Right lobe of liver (tissue), 4 donors: Measurements from ENCODE around the gene PRR35.

Experiments used
- POLR2A ChIP-seq: fragments of 450-650 bp; IDR thresholded peaks from one replicate; pipeline ENCODE4 v1.6.1; 2017; ENCODE audit warnings: antibody characterized with exemption, mild to moderate bottlenecking
- TF ChIP-seq, protein P1 (sequence below), 4 donors: fragments of 200-600 bp in 3 of 4; fragments of 450-650 bp in 1 of 4; IDR thresholded peaks; one replicate each; pipeline versions ENCODE4 v1.5.1 to v1.8.0; 2016 to 2022; ENCODE audit warnings: antibody characterized with exemption in 4 of 4, mild to moderate bottlenecking in 2 of 4
- donor health status: DM: no; HTN: no; CAD: no.
- donor health status: DM: no; HTN: no; CAD: no.
- donor health status: DM: no; HTN: yes; CAD: no.

DNA sequence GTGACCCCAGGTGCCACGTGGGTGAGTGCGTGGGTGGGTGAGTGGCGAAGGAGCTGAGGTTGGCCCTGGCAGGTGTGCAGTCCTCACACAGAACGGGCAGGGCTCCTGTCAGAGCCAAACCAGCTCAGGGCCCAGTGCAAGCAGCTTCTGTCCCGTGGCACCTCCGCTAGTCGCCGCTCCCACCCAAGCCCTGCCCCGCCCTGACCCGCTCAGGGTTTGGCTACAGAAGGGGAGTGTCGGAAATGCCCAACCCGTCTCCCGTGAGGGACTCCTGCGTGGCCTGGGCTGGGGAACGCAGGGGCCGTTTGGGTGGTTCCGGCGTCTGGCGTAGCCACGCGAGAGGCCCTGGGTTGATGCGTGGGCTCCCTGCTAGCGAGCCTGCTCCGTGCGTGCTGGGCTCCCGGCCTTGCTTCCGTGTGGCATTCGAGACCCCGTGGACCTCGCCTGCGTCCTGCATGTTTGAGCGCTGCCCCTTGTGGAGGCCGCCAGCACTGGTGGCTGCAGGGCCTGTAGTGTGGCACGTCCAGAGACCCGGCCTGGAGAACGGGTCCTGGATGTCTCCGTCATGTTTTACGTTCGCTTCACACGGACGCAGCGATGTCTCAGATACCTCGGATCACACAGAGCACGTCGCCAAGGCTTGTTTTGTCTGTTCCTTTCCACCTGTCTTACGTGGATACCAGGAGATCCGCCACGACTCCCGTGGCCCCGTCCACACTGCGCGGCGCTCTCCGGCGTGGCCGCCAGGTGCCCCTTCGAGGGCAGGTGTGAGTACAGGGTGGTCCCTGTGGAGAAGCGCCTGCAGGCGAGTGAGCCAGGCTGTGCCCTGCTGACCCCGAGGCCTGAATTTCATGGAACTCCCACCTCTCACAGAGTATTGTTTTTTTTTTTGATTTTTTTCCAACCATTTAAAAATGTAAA, 22.5 kb upstream of the PRR35 start:
- TF ChIP-seq, protein P1, sequence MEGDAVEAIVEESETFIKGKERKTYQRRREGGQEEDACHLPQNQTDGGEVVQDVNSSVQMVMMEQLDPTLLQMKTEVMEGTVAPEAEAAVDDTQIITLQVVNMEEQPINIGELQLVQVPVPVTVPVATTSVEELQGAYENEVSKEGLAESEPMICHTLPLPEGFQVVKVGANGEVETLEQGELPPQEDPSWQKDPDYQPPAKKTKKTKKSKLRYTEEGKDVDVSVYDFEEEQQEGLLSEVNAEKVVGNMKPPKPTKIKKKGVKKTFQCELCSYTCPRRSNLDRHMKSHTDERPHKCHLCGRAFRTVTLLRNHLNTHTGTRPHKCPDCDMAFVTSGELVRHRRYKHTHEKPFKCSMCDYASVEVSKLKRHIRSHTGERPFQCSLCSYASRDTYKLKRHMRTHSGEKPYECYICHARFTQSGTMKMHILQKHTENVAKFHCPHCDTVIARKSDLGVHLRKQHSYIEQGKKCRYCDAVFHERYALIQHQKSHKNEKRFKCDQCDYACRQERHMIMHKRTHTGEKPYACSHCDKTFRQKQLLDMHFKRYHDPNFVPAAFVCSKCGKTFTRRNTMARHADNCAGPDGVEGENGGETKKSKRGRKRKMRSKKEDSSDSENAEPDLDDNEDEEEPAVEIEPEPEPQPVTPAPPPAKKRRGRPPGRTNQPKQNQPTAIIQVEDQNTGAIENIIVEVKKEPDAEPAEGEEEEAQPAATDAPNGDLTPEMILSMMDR (IDR thresholded peaks at IDR 0.05), result no peak
- no peak for TF ChIP-seq POLR2A
